Fibroblast of lung (primary cell): Measurements from ENCODE around the gene RAPH1. TPM values are rescaled to one million over a fixed set of nuclear protein-coding genes. Genes with fewer than 3 reads are reported as not detected.

Experiments
- DNase-seq, 2 donors: peaks; one replicate each; pipeline versions ENCODE4 v3.0.0 to v3.0.0-alpha.2; 2010; ENCODE audit warnings: low read depth in 2 of 2
- H2AFZ ChIP-seq: 2 replicates; pipeline ENCODE4 v1.5.1; 2012; ENCODE audit warnings: low read length, control low read depth, inconsistent platforms
- H3K27ac ChIP-seq: 2 replicates; pipeline ENCODE4 v1.5.1; 2011; ENCODE audit warnings: low read length, control low read depth; ENCODE audit not compliant: insufficient read depth
- H3K27me3 ChIP-seq: 2 replicates; pipeline ENCODE4 v1.5.1; 2011; ENCODE audit warnings: mild to moderate bottlenecking, low read length; ENCODE audit not compliant: control insufficient read depth, insufficient read depth
- H3K36me3 ChIP-seq: 2 replicates; pipeline ENCODE4 v1.5.1; 2011; ENCODE audit warnings: low read length; ENCODE audit not compliant: control insufficient read depth, insufficient read depth
- H3K4me1 ChIP-seq: 2 replicates; pipeline ENCODE4 v1.5.1; 2011; ENCODE audit warnings: low read length; ENCODE audit not compliant: control insufficient read depth, insufficient read depth; ENCODE audit errors: extremely low read depth
- H3K4me2 ChIP-seq: 2 replicates; pipeline ENCODE4 v1.5.1; 2011; ENCODE audit warnings: low read length, control low read depth; ENCODE audit not compliant: insufficient read depth; ENCODE audit errors: extremely low read depth
- H3K4me3 ChIP-seq, 4 experiments: fragments of 200-600 bp in 1 of 4; sonication (generic) in 1 of 4; replicated peaks in 1 of 4; 2 replicates each; pipeline ENCODE4 v1.5.1; 2011 to 2016; ENCODE audit warnings: low read length in 4 of 4, low read depth in 3 of 4, mild to moderate bottlenecking in 3 of 4, control low read depth in 2 of 4, inconsistent platforms in 1 of 4, mixed read lengths in 1 of 4; ENCODE audit not compliant: insufficient read depth in 1 of 4; ENCODE audit errors: control extremely low read depth in 1 of 4
- H3K79me2 ChIP-seq: 2 replicates; pipeline ENCODE4 v1.5.1; 2012; ENCODE audit warnings: mild to moderate bottlenecking, low read length, inconsistent platforms; ENCODE audit not compliant: control insufficient read depth, insufficient read depth
- H3K9ac ChIP-seq: 2 replicates; pipeline ENCODE4 v1.5.1; 2011; ENCODE audit warnings: mild to moderate bottlenecking, low read length, control low read depth; ENCODE audit not compliant: insufficient read depth
- H3K9me3 ChIP-seq: 2 replicates; pipeline ENCODE4 v1.5.1; 2012; ENCODE audit warnings: low read depth, low read length; ENCODE audit not compliant: control insufficient read depth, insufficient read depth
- H4K20me1 ChIP-seq: 2 replicates; pipeline ENCODE4 v1.5.1; 2011; ENCODE audit warnings: low read length; ENCODE audit not compliant: control insufficient read depth, insufficient read depth; ENCODE audit errors: extremely low read depth
- EZH2 ChIP-seq: IDR thresholded peaks from 2 replicates; pipeline ENCODE4 v1.5.1; 2012; ENCODE audit warnings: low read length, control low read depth, mild to moderate bottlenecking; ENCODE audit errors: missing control alignments
- polyA plus RNA-seq, 2 donors: library from polyadenylated mRNA; depleted of rRNA in 1 of 2; stranded (reverse) in 1 of 2; unstranded in 1 of 2; fragments of >200 nt; gene quantifications; 2 replicates each; pipeline ENCODE4 v1.2.1, GENCODE V29; 2011 to 2012; ENCODE audit warnings: missing spikeins in 1 of 2
- total RNA-seq: library from RNA; depleted of rRNA; stranded (reverse); fragments of >200 nt; gene quantifications from 2 replicates; pipeline ENCODE4 v1.2.1, GENCODE V29; 2014
- TF ChIP-seq, protein P1 (sequence below), 2 donors: IDR thresholded peaks in 1 of 2; conservative IDR thresholded peaks in 1 of 2; 1 replicate in 1 of 2; 2 replicates in 1 of 2; pipeline ENCODE4 v1.5.1; 2011 to 2012; ENCODE audit warnings: low read length in 2 of 2, control low read depth in 1 of 2, inconsistent platforms in 1 of 2, low read depth in 1 of 2, mild to moderate bottlenecking in 1 of 2

RAPH1 gene
- total and polyA plus RNA-seq, 2 donors (not counting 1 experiment from before 2014, with no cell fraction given) = 14.1 to 21.1 TPM

- Histone ChIP-seq H3K9me3 (no peaks in the 10 kb centered on the region), H3K79me2 (peaks cover 2% of the 10 kb centered on the region), H3K4me3 (no peak overlapping the region), H3K27me3 (no peaks in the 10 kb centered on the region), H3K9ac (no peak overlapping the region), H3K27ac (no peak overlapping the region), H3K4me2 (no peak overlapping the region), H4K20me1 (no peaks in the 10 kb centered on the region), H2AFZ (no peak overlapping the region), H3K4me1 (no peaks in the 10 kb centered on the region), H3K36me3 (peaks cover 10% of the 10 kb centered on the region)
- no peak for DNase-seq
- TF ChIP-seq, protein P1, sequence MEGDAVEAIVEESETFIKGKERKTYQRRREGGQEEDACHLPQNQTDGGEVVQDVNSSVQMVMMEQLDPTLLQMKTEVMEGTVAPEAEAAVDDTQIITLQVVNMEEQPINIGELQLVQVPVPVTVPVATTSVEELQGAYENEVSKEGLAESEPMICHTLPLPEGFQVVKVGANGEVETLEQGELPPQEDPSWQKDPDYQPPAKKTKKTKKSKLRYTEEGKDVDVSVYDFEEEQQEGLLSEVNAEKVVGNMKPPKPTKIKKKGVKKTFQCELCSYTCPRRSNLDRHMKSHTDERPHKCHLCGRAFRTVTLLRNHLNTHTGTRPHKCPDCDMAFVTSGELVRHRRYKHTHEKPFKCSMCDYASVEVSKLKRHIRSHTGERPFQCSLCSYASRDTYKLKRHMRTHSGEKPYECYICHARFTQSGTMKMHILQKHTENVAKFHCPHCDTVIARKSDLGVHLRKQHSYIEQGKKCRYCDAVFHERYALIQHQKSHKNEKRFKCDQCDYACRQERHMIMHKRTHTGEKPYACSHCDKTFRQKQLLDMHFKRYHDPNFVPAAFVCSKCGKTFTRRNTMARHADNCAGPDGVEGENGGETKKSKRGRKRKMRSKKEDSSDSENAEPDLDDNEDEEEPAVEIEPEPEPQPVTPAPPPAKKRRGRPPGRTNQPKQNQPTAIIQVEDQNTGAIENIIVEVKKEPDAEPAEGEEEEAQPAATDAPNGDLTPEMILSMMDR (conservative IDR thresholded peaks at IDR 0.05 in 1 of 2, IDR thresholded peaks at IDR 0.05 in 1 of 2; ENCODE audit: low read depth in 1 of 2, low read length in 2 of 2) = no peak
- no peak for TF ChIP-seq EZH2
Observed at GRCh38 chr2:203438528-203438927, 96.6 kb downstream of the RAPH1 start.

- Histone ChIP-seq H3K4me1 (no peaks in the 10 kb centered on the region), H3K4me2 (no peak overlapping the region), H3K36me3 (peaks cover 10% of the 10 kb centered on the region), H2AFZ (no peak overlapping the region), H3K4me3 (no peak overlapping the region), H3K9me3 (no peaks in the 10 kb centered on the region), H3K9ac (no peak overlapping the region), H3K79me2 (peaks cover 2% of the 10 kb centered on the region), H4K20me1 (no peaks in the 10 kb centered on the region), H3K27ac (no peak overlapping the region), H3K27me3 (no peaks in the 10 kb centered on the region)
- no peak for DNase-seq
- no peak for TF ChIP-seq EZH2
- TF ChIP-seq, protein P1 (conservative IDR thresholded peaks at IDR 0.05 in 1 of 2, IDR thresholded peaks at IDR 0.05 in 1 of 2; ENCODE audit: low read depth in 1 of 2, low read length in 2 of 2) = no peak
Observed at GRCh38 chr2:203437511-203437910, 97.6 kb downstream of the RAPH1 start.

GRCh38 chr2:203436496-203436895, 98.6 kb downstream of the RAPH1 start:
- Histone ChIP-seq H3K4me1 (no peaks in the 10 kb centered on the region), H3K4me2 (no peak overlapping the region), H3K79me2 (peaks cover 2% of the 10 kb centered on the region), H3K36me3 (peaks cover 10% of the 10 kb centered on the region), H4K20me1 (no peaks in the 10 kb centered on the region), H3K9me3 (no peaks in the 10 kb centered on the region), H3K27me3 (no peaks in the 10 kb centered on the region), H2AFZ (no peak overlapping the region), H3K27ac (no peak overlapping the region), H3K4me3 (no peak overlapping the region), H3K9ac (no peak overlapping the region)
- no peak for TF ChIP-seq EZH2
- TF ChIP-seq, protein P1 (conservative IDR thresholded peaks at IDR 0.05 in 1 of 2, IDR thresholded peaks at IDR 0.05 in 1 of 2; ENCODE audit: low read depth in 1 of 2, low read length in 2 of 2) = no peak
- DNase-seq = no peak
